ENCODE results near the gene ITGB1. TPM values are rescaled to one million over a fixed set of nuclear protein-coding genes. Genes with fewer than 3 reads are reported as not detected.

Gene ITGB1
- total RNA-seq, result 1,199 and 2,052 TPM in 2 replicates

DNA sequence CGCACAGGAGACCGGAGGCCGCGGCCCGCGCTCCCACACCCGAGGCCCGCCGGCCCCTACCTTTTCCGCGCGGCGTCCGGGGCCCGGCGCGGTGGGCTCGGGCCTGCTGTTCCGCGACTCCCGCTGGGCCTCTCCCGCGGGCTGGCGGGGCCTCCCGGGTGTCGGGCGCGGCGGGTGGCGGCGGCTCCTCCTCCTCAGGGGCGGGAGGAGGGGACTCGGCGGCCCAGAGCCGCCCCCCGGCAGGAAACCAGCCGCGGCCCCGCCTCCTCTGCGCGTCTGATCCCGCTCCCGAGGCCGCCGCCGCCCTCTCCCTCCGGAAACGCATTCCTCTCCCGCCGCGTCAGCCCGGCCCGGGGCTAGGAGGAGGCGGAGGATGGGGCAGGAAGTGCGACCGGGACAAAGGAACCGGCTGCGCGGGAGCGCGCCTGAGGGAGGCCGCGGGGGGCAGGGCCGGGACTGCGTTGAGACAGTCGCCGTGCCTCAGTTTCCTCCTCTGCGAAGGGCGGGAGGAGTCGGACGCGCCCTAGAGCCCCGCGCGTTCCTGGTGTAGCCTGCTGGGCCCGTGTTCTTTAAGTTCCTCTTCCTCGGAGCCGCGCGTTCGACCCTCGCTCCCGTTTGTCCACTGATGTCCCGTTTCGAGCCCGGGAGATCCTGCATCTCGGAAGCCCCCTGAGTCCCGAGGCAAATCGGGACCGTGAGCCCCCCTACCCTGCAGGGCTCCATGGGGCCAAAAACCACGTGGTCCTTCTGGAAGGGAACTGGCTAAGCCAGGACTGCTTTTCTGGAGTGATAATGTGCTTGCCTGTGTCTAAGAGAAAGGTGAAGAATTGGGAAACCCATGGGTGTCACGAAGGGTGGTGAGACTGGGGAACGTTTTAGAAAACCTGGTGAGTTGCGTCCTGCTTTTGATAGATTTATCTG, at the start of gene ITGB1:
Gene ITGB1 (minus strand): TSS at position 146 of the 921 bp plus-strand sequence. CDS start 22,672 bp downstream, outside the sequence.

